HCT116 (cell line): ENCODE results near the gene SH3BP5L. TPM values are rescaled to one million over a fixed set of nuclear protein-coding genes. Genes with fewer than 3 reads are reported as not detected.

ENCODE experiments used
- ATAC-seq: fragments of 200-7000 bp; cut with Tn5 transposase; 2 replicates; pipeline ENCODE4 v1.9.1; 2020; ENCODE audit warnings: mild to moderate bottlenecking, moderate library complexity
- BruUV-seq: library from RNA; stranded (reverse); fragments of 400-500 nt; replicated peaks from 2 replicates; lab custom pipeline; 2021; lab: Mats Ljungman, UMichigan
- CTCF ChIA-PET: fragments of 300-600 bp; sonication (Branson Sonifier 250); formaldehyde crosslinking; loops from one replicate; lab custom pipeline; 2021; ENCODE audit warnings: antibody characterized with exemption; lab: Charles Lee
- POLR2A ChIA-PET: fragments of 300-600, 350-600 bp; sonication (Branson Sonifier 250); formaldehyde crosslinking; loops from one replicate; lab custom pipeline; 2021; ENCODE audit warnings: antibody characterized with exemption; lab: Charles Lee
- RAD21 ChIA-PET, 2 experiments: fragments of 300-600 bp; sonication (Branson Sonifier 250); formaldehyde crosslinking; loops; one replicate each; lab custom pipeline; 2023; ENCODE audit warnings: low total read pairs in 2 of 2; ENCODE audit not compliant: uncharacterized antibody in 2 of 2, unreplicated experiment in 2 of 2, low non-redundant PET in 1 of 2; lab: Charles Lee
- DNase-seq: peaks from one replicate; pipeline ENCODE4 v3.0.0-alpha.2; 2010; ENCODE audit warnings: low read depth, low spot score
- H2AFZ ChIP-seq: fragments of 200-600 bp; shearing (Covaris generic), sonication (generic); 2 replicates; pipeline ENCODE4 v1.6.1; 2017; ENCODE audit warnings: low read depth, mixed run types, mixed read lengths, antibody characterized with exemption, low read length; ENCODE audit not compliant: poor library complexity, severe bottlenecking
- H3K27ac ChIP-seq: 2 replicates; pipeline ENCODE4 v1.5.1; 2012; ENCODE audit warnings: low read depth, low read length
- H3K27me3 ChIP-seq: fragments of 200-600 bp; sonication (generic); 2 replicates; pipeline ENCODE4 v1.6.1; 2016; ENCODE audit warnings: mixed run types, low read length, mixed read lengths; ENCODE audit not compliant: insufficient read depth
- H3K36me3 ChIP-seq, 2 experiments: fragments of 200-500 bp in 1 of 2; fragments of 200-600 bp in 1 of 2; sonication (Bioruptor generic) in 1 of 2; sonication (generic) in 1 of 2; 2 replicates each; pipeline versions ENCODE4 v1.5.1 to v1.6.1; 2014 to 2016; ENCODE audit warnings: low read length in 2 of 2, inconsistent platforms in 1 of 2, mixed read lengths in 1 of 2, mixed run types in 1 of 2; ENCODE audit not compliant: insufficient read depth in 2 of 2, control insufficient read depth in 1 of 2
- H3K4me1 ChIP-seq, 2 experiments: fragments of 200-600 bp in 1 of 2; sonication (generic) in 1 of 2; 2 replicates each; pipeline versions ENCODE4 v1.5.1 to v1.6.1; 2012 to 2017; ENCODE audit warnings: low read length in 2 of 2, inconsistent platforms in 1 of 2, mild to moderate bottlenecking in 1 of 2, mixed read lengths in 1 of 2, mixed run types in 1 of 2, moderate library complexity in 1 of 2; ENCODE audit not compliant: insufficient read depth in 2 of 2, control insufficient read depth in 1 of 2
- H3K4me2 ChIP-seq: fragments of 200-600 bp; sonication (generic); 2 replicates; pipeline ENCODE4 v1.6.1; 2017; ENCODE audit warnings: mixed run types, low read length, mixed read lengths
- H3K4me3 ChIP-seq, 2 experiments: fragments of 200-600 bp in 1 of 2; sonication (generic) in 1 of 2; replicated peaks in 1 of 2; 2 replicates each; pipeline ENCODE4 v1.5.1; 2011 to 2016; ENCODE audit warnings: low read length in 2 of 2, control low read depth in 1 of 2, low read depth in 1 of 2, mild to moderate bottlenecking in 1 of 2, mixed read lengths in 1 of 2, mixed run types in 1 of 2
- H3K79me2 ChIP-seq: fragments of 200-600 bp; sonication (generic); 2 replicates; pipeline ENCODE4 v1.6.1; 2017; ENCODE audit warnings: mild to moderate bottlenecking, mixed run types, low read length, moderate library complexity, mixed read lengths; ENCODE audit not compliant: insufficient read depth
- H3K9ac ChIP-seq: fragments of 200-600 bp; sonication (generic); 2 replicates; pipeline ENCODE4 v1.6.1; 2016; ENCODE audit warnings: low read length, mixed read lengths
- H3K9me2 ChIP-seq: fragments of 200-600 bp; sonication (generic), shearing (Covaris generic); 2 replicates; pipeline ENCODE4 v1.6.1; 2017; ENCODE audit warnings: mixed run types, mild to moderate bottlenecking, moderate library complexity; ENCODE audit not compliant: insufficient read depth
- H3K9me3 ChIP-seq, 2 experiments: fragments of 200-500 bp in 1 of 2; fragments of 200-600 bp in 1 of 2; sonication (Bioruptor generic) in 1 of 2; sonication (generic) in 1 of 2; 2 replicates each; pipeline ENCODE4 v1.6.1; 2014 to 2017; ENCODE audit warnings: low read length in 2 of 2, mixed read lengths in 2 of 2, inconsistent platforms in 1 of 2, low read depth in 1 of 2, mild to moderate bottlenecking in 1 of 2, mixed run types in 1 of 2, moderate library complexity in 1 of 2; ENCODE audit not compliant: control insufficient read depth in 1 of 2, insufficient read depth in 1 of 2
- H4K20me1 ChIP-seq: fragments of 200-600 bp; sonication (generic), shearing (Covaris generic); 2 replicates; pipeline ENCODE4 v1.6.1; 2017; ENCODE audit warnings: mixed run types, mild to moderate bottlenecking, moderate library complexity; ENCODE audit not compliant: insufficient read depth
- CEBPB ChIP-seq: IDR thresholded peaks from 2 replicates; pipeline ENCODE4 v1.6.1; 2012; ENCODE audit warnings: low read depth
- ELF1 ChIP-seq: IDR thresholded peaks from 2 replicates; pipeline ENCODE4 v1.6.1; 2012; ENCODE audit warnings: low read depth, borderline replicate concordance
- EZH2phosphoT487 ChIP-seq: fragments of 200-600 bp; IDR thresholded peaks from 2 replicates; pipeline ENCODE4 v1.6.1; 2018; ENCODE audit warnings: antibody characterized with exemption, borderline replicate concordance
- JUND ChIP-seq: IDR thresholded peaks from 2 replicates; pipeline ENCODE4 v1.6.1; 2012
- POLR2A ChIP-seq: IDR thresholded peaks from 2 replicates; pipeline ENCODE4 v1.7.0; 2011; ENCODE audit warnings: borderline replicate concordance; ENCODE audit not compliant: insufficient read depth, insufficient read length; ENCODE audit errors: extremely low read depth
- RAD21 ChIP-seq: IDR thresholded peaks from 2 replicates; pipeline ENCODE4 v1.6.1; 2012; ENCODE audit warnings: low read depth, mild to moderate bottlenecking
- SIN3A ChIP-seq: IDR thresholded peaks from 2 replicates; pipeline ENCODE4 v1.6.1; 2012; ENCODE audit warnings: low read depth
- SP1 ChIP-seq: IDR thresholded peaks from 2 replicates; pipeline ENCODE4 v1.6.1; 2012; ENCODE audit warnings: low read depth
- SRF ChIP-seq: IDR thresholded peaks from 2 replicates; pipeline ENCODE4 v1.6.1; 2012; ENCODE audit warnings: low read depth
- YY1 ChIP-seq: IDR thresholded peaks from 2 replicates; pipeline ENCODE4 v1.6.1; 2011; ENCODE audit warnings: low read length, low read depth, moderate library complexity, mild to moderate bottlenecking; ENCODE audit not compliant: insufficient replicate concordance; ENCODE audit errors: extremely low read depth
- ZFX ChIP-seq: fragments of 450-650 bp; IDR thresholded peaks from 2 replicates; pipeline ENCODE4 v1.6.1; 2017
- ZNF274 ChIP-seq: fragments of 200-500 bp; sonication (Bioruptor generic); IDR thresholded peaks from 2 replicates; pipeline ENCODE4 v1.6.1; 2014; ENCODE audit warnings: mild to moderate bottlenecking, low read depth, low read length, inconsistent platforms
- intact Hi-C: fragments of 100-400 bp; cut with micrococcal nuclease; formaldehyde crosslinking; loops from 2 replicates; pipeline ENCODE4 v1.10.0; 2022
- total RNA-seq: library from RNA; stranded (reverse); gene quantifications from one replicate; pipeline ENCODE4 v1.2.1, GENCODE V29; 2021; ENCODE audit not compliant: unreplicated experiment
- TF ChIP-seq, protein P1 (sequence below): IDR thresholded peaks from 2 replicates; pipeline ENCODE4 v1.6.1; 2012
- TF ChIP-seq, protein P2 (sequence below): IDR thresholded peaks from 2 replicates; pipeline ENCODE4 v1.6.1; 2012
- TF ChIP-seq, protein P3 (sequence below), 3 experiments: fragments of 200-600 bp in 1 of 3; sonication (generic) in 1 of 3; IDR thresholded peaks in 2 of 3; conservative IDR thresholded peaks in 1 of 3; 2 replicates each; pipeline ENCODE4 v1.5.1; 2012 to 2017; ENCODE audit warnings: low read depth in 2 of 3, low read length in 2 of 3, antibody characterized with exemption in 1 of 3, borderline replicate concordance in 1 of 3, control low read depth in 1 of 3, mild to moderate bottlenecking in 1 of 3, mixed read lengths in 1 of 3, mixed run types in 1 of 3, moderate library complexity in 1 of 3; ENCODE audit not compliant: insufficient read depth in 1 of 3

SH3BP5L gene
- total RNA-seq, 1 experiment from 2014 or later, result 22.3 TPM

DNA sequence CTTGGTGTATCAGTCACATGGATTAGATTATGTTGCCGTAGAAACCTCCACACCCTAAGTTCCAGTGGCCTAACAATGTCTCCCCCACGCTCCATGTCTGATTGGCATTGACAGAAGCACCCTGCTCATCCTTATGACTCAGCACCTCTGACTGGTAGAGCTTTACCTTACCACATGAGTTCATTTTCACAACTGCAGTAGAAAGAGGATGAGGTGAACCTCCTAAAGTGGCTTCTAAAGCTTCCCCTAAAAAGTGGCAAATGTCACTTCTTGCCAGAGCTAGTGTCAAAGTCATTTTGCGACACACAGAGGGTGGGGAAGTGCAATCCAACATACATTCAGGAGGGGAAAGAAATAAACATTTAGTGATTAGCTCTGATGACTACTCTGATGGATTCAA is 39.6 kb downstream of the SH3BP5L start:
- Histone ChIP-seq H3K9ac (no peak overlapping the region), H3K9me3 (no peaks in the 10 kb centered on the region)
- TF ChIP-seq EZH2phosphoT487, result no peak
- no peak for TF ChIP-seq ZNF274
- TF ChIP-seq YY1, result no peak
- TF ChIP-seq JUND, result no peak
- no peak for TF ChIP-seq CEBPB
- TF ChIP-seq, protein P1, sequence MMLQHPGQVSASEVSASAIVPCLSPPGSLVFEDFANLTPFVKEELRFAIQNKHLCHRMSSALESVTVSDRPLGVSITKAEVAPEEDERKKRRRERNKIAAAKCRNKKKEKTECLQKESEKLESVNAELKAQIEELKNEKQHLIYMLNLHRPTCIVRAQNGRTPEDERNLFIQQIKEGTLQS, result no peak
- no peak for TF ChIP-seq SRF
- no peak for TF ChIP-seq RAD21
- no peak for TF ChIP-seq SP1
- TF ChIP-seq, protein P2, sequence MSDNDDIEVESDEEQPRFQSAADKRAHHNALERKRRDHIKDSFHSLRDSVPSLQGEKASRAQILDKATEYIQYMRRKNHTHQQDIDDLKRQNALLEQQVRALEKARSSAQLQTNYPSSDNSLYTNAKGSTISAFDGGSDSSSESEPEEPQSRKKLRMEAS, result no peak
- no peak for TF ChIP-seq POLR2A
- no peak for TF ChIP-seq SIN3A
- no peak for TF ChIP-seq ZFX
- TF ChIP-seq, protein P3, sequence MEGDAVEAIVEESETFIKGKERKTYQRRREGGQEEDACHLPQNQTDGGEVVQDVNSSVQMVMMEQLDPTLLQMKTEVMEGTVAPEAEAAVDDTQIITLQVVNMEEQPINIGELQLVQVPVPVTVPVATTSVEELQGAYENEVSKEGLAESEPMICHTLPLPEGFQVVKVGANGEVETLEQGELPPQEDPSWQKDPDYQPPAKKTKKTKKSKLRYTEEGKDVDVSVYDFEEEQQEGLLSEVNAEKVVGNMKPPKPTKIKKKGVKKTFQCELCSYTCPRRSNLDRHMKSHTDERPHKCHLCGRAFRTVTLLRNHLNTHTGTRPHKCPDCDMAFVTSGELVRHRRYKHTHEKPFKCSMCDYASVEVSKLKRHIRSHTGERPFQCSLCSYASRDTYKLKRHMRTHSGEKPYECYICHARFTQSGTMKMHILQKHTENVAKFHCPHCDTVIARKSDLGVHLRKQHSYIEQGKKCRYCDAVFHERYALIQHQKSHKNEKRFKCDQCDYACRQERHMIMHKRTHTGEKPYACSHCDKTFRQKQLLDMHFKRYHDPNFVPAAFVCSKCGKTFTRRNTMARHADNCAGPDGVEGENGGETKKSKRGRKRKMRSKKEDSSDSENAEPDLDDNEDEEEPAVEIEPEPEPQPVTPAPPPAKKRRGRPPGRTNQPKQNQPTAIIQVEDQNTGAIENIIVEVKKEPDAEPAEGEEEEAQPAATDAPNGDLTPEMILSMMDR (IDR thresholded peaks at IDR 0.05 in 2 of 3, conservative IDR thresholded peaks at IDR 0.05 in 1 of 3; ENCODE audit: borderline replicate concordance in 1 of 3, insufficient read depth in 1 of 3, low read depth in 2 of 3, low read length in 2 of 3), result no peak
- no peak for TF ChIP-seq ELF1
- TF ChIP-seq, all 23 proteins: peak for 0
- Histone ChIP-seq H4K20me1 (no peaks in the 10 kb centered on the region), H3K27me3 (no peaks in the 10 kb centered on the region), H3K27ac (no peak overlapping the region), H3K79me2 (no peaks in the 10 kb centered on the region), H3K4me1 (no peaks in the 10 kb centered on the region), H2AFZ (no peak overlapping the region), H3K4me3 (no peak overlapping the region), H3K36me3 (no peaks in the 10 kb centered on the region), H3K4me2 (no peak overlapping the region), H3K9me2 (no peaks in the 10 kb centered on the region)
- no TSS peak for BruUV-seq
- RAD21 ChIA-PET, result no interaction called here
- POLR2A ChIA-PET, result no interaction called here
- intact Hi-C loops, result no loop called here
- DNase-seq (no peak), ATAC-seq (no peak)
- CTCF ChIA-PET, result no interaction called here
